SK-N-SH (cell line): ENCODE results near the gene PTPN18. TPM values are rescaled to one million over a fixed set of nuclear protein-coding genes. Genes with fewer than 3 reads are reported as not detected.

ENCODE experiments used
- CTCF ChIA-PET: fragments of 300-600, 350-600 bp; formaldehyde crosslinking; extraction: SDS; loops from one replicate; lab custom pipeline; 2021; lab: Yijun Ruan, JAX
- POLR2A ChIA-PET: fragments of 350-600 bp; sonication (Branson Sonifier 250); formaldehyde crosslinking; extraction: SDS; loops from one replicate; lab custom pipeline; 2020; ENCODE audit warnings: antibody characterized with exemption, inconsistent platforms; lab: Yijun Ruan, JAX
- DNase-seq: peaks from one replicate; pipeline ENCODE4 v3.0.0; 2012
- H2AFZ ChIP-seq: fragments of 200-600 bp; sonication (generic); 2 replicates; pipeline ENCODE4 v1.8.1; 2016; ENCODE audit warnings: antibody characterized with exemption, mild to moderate bottlenecking, low read depth
- H3F3A ChIP-seq: fragments of 200-600 bp; sonication (generic); replicated peaks from 2 replicates; pipeline ENCODE3; 2016; ENCODE audit warnings: antibody characterized with exemption, mild to moderate bottlenecking; ENCODE audit not compliant: insufficient read depth
- H3K27ac ChIP-seq, 2 experiments: fragments of 200-500 bp in 1 of 2; fragments of 200-600 bp in 1 of 2; sonication (Bioruptor generic) in 1 of 2; sonication (generic), shearing (Covaris generic) in 1 of 2; 2 replicates each; pipeline versions ENCODE4 v1.5.1 to v1.6.1; 2014 to 2016; ENCODE audit warnings: low read depth in 2 of 2, inconsistent platforms in 1 of 2, low read length in 1 of 2, mild to moderate bottlenecking in 1 of 2, mixed read lengths in 1 of 2
- H3K27me3 ChIP-seq: fragments of 200-600 bp; sonication (generic), shearing (Covaris generic); 2 replicates; pipeline ENCODE4 v1.6.1; 2016; ENCODE audit warnings: mixed run types; ENCODE audit not compliant: insufficient read depth
- H3K36me3 ChIP-seq, 2 experiments: fragments of 200-500 bp in 1 of 2; fragments of 200-600 bp in 1 of 2; sonication (Bioruptor generic) in 1 of 2; sonication (generic) in 1 of 2; replicated peaks in 1 of 2; 2 replicates each; pipeline versions ENCODE3 to v1.5.1; 2014 to 2016; ENCODE audit warnings: low read length in 1 of 2, mild to moderate bottlenecking in 1 of 2; ENCODE audit not compliant: insufficient read depth in 2 of 2, control insufficient read depth in 1 of 2
- H3K4me1 ChIP-seq, 2 experiments: fragments of 200-500 bp in 1 of 2; fragments of 200-600 bp in 1 of 2; sonication (Bioruptor generic) in 1 of 2; sonication (generic), shearing (Covaris generic) in 1 of 2; 2 replicates each; pipeline versions ENCODE4 v1.5.1 to v1.6.1; 2014 to 2016; ENCODE audit warnings: low read depth in 1 of 2, low read length in 1 of 2, mixed run types in 1 of 2; ENCODE audit not compliant: insufficient read depth in 2 of 2, control insufficient read depth in 1 of 2
- H3K4me2 ChIP-seq: fragments of 200-600 bp; sonication (generic), shearing (Covaris generic); 2 replicates; pipeline ENCODE4 v1.6.1; 2017; ENCODE audit warnings: mixed run types
- H3K4me3 ChIP-seq, 2 experiments: fragments of 200-500 bp in 1 of 2; fragments of 200-600 bp in 1 of 2; sonication (Bioruptor generic) in 1 of 2; sonication (generic), shearing (Covaris generic) in 1 of 2; 2 replicates each; pipeline versions ENCODE4 v1.5.1 to v1.8.1; 2014 to 2016; ENCODE audit warnings: low read depth in 2 of 2, inconsistent platforms in 1 of 2, low read length in 1 of 2, mild to moderate bottlenecking in 1 of 2, mixed read lengths in 1 of 2, moderate library complexity in 1 of 2
- H3K79me2 ChIP-seq: fragments of 200-600 bp; sonication (generic); 2 replicates; pipeline ENCODE4 v1.8.1; 2017; ENCODE audit warnings: mild to moderate bottlenecking; ENCODE audit not compliant: insufficient read depth
- H3K9ac ChIP-seq: fragments of 200-600 bp; sonication (generic); 2 replicates; pipeline ENCODE4 v1.6.1; 2017; ENCODE audit warnings: mixed run types
- H3K9me2 ChIP-seq: fragments of 200-600 bp; sonication (generic); 2 replicates; pipeline ENCODE4 v1.6.1; 2017; ENCODE audit warnings: mixed run types
- H3K9me3 ChIP-seq: fragments of 200-600 bp; sonication (generic); 2 replicates; pipeline ENCODE4 v1.6.1; 2017; ENCODE audit warnings: mixed run types, mild to moderate bottlenecking, moderate library complexity
- H4K20me1 ChIP-seq: fragments of 200-600 bp; sonication (generic); 2 replicates; pipeline ENCODE4 v1.6.1; 2017; ENCODE audit warnings: mild to moderate bottlenecking, mixed run types; ENCODE audit not compliant: insufficient read depth
- CHD2 ChIP-seq: fragments of 150-350 bp; IDR thresholded peaks from 2 replicates; pipeline ENCODE4 v1.6.1; 2018; ENCODE audit warnings: low read length; ENCODE audit not compliant: partially characterized antibody
- FOXJ3 ChIP-seq: sonication (generic); formaldehyde crosslinking; IDR thresholded peaks from 2 replicates; pipeline ENCODE4 v1.5.1; 2020; ENCODE audit warnings: mild to moderate bottlenecking, missing genetic modification reagents
- NFIC ChIP-seq: IDR thresholded peaks from 2 replicates; pipeline ENCODE4 v1.4.0; 2012; ENCODE audit warnings: borderline replicate concordance
- RCOR1 ChIP-seq: fragments of 150-350 bp; IDR thresholded peaks from 2 replicates; pipeline ENCODE4 v1.6.1; 2017; ENCODE audit warnings: antibody characterized with exemption, low read length
- RXRA ChIP-seq: IDR thresholded peaks from 2 replicates; pipeline ENCODE4 v1.4.0; 2012; ENCODE audit warnings: low read depth, mild to moderate bottlenecking, borderline replicate concordance
- SMC3 ChIP-seq: IDR thresholded peaks from 2 replicates; pipeline ENCODE4 v1.6.1; 2012; ENCODE audit warnings: low read depth, low read length, improper control_type of control experiment
- TCF12 ChIP-seq: IDR thresholded peaks from 2 replicates; pipeline ENCODE4 v1.4.0; 2012
- TEAD4 ChIP-seq: IDR thresholded peaks from 2 replicates; pipeline ENCODE4 v1.4.0; 2012; ENCODE audit warnings: mild to moderate bottlenecking, borderline replicate concordance; ENCODE audit not compliant: insufficient read depth
- USF2 ChIP-seq: fragments of 150-350 bp; IDR thresholded peaks from 2 replicates; pipeline ENCODE4 v1.6.1; 2017; ENCODE audit warnings: antibody characterized with exemption, low read length, low read depth, borderline replicate concordance
- ZBTB33 ChIP-seq: IDR thresholded peaks from 2 replicates; pipeline ENCODE4 v1.4.0; 2012; ENCODE audit warnings: low read depth, borderline replicate concordance
- WGBS: methylation state at CpG from one replicate; pipeline ENCODE4 v1.1.6; 2017; ENCODE audit warnings: low lambda C conversion rate; 5-methylcytosine and 5-hydroxymethylcytosine counted together
- polyA plus RNA-seq, 3 experiments: library from polyadenylated mRNA; depleted of rRNA; stranded (reverse); fragments of >200 nt; gene quantifications; 2 replicates each; pipeline ENCODE4 v1.2.3, GENCODE V29; 2012
- TF ChIP-seq, protein P1 (sequence below): fragments of 150-350 bp; IDR thresholded peaks from 2 replicates; pipeline ENCODE4 v1.6.1; 2016; ENCODE audit warnings: mild to moderate bottlenecking, low read depth, low read length

Gene PTPN18
- polyA plus RNA-seq, 1 of the 3 experiments (the other 2 are of a cell fraction) = 30.4 TPM

DNA sequence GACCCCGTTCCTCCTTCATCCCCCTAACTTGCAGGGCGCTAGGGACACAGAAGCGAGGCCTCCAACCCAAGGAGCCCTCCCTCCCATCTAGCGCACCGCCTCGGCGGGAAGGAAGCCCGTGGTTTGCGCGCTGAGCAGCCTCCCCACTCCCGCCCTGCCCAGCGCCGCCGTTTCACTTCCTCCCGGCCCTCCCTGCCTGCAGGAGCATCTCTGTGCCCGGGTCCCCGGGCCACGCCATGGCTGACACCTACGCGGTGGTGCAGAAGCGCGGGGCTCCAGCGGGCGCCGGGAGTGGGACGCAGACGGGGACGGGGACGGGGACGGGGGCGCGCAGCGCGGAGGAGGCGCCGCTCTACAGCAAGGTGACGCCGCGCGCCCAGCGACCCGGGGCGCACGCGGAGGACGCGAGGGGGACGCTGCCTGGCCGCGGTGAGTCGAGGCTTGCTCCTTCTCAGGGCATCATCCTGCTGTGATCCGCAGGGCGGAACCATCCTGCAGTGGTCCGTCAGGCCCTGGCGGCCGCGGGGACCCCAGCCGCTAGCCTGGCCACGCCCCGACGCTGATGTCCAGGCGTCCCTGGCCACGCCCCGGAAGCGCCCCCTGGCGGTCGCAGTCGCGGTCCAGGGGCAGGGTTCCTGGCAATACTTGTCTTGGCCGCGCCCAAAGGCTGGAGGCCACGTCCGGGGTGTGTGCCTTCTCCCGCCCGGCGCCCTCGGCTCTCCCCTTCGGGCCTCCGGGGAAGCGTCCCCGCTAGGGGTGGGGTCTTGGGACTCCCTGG is 16.4 kb downstream of the PTPN18 start (continued):
- TF ChIP-seq NFIC = peak; percentile 54
- TF ChIP-seq, protein P1, sequence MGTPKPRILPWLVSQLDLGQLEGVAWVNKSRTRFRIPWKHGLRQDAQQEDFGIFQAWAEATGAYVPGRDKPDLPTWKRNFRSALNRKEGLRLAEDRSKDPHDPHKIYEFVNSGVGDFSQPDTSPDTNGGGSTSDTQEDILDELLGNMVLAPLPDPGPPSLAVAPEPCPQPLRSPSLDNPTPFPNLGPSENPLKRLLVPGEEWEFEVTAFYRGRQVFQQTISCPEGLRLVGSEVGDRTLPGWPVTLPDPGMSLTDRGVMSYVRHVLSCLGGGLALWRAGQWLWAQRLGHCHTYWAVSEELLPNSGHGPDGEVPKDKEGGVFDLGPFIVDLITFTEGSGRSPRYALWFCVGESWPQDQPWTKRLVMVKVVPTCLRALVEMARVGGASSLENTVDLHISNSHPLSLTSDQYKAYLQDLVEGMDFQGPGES = no peak
- peak; percentile 58 for TF ChIP-seq CHD2
- TF ChIP-seq TCF12 = 0 out of 2 replicates have a peak, but pooled peaks have one; percentile 22

- H3K27me3 ChIP-seq = no peaks in the 10 kb centered on the region
- DNase-seq = no peak
- peaks cover 7 to 11% of the 10 kb centered on the region in 2 experiments for H3K36me3 ChIP-seq
- peak overlapping the region; percentile 97 for H2AFZ ChIP-seq
- peak overlapping the region; percentile 94 for H3K9ac ChIP-seq
- ChIA-PET POLR2A (interaction anchor here (1.0 to 2.3 kb wide), 6 partner anchors 17 to 34 kb away, joined by 3 to 28 read pairs (median 4); partner anchors contain the start of genes IMP4 and PTPN18), CTCF (interaction anchor here (0.8 to 3.8 kb wide), 12 partner anchors 9 to 606 kb away, joined by 3 to 26 read pairs (median 6); partner anchors contain the start of genes IMP4 and PTPN18)
- no peaks in the 10 kb centered on the region for H3K9me2 ChIP-seq
- peak overlapping the region; percentile 87 to 99 for H3K4me3 ChIP-seq
- no peaks in the 10 kb centered on the region for H4K20me1 ChIP-seq
- TF ChIP-seq RCOR1 = no peak
- peak; percentile 20; the same call in 1 of the 2 replicates for TF ChIP-seq FOXJ3 (CRISPR knock-in tag)
- H3K9me3 ChIP-seq = no peaks in the 10 kb centered on the region
- 31% methylated on average over 11 of the region's 24 CpGs for WGBS
- H3K79me2 ChIP-seq = peaks cover 50% of the 10 kb centered on the region
- peaks cover 3% of the 10 kb centered on the region for H3F3A ChIP-seq
- peak overlapping the region; percentile 99 for H3K4me2 ChIP-seq
- H3K27ac ChIP-seq = peak overlapping the region; percentile 52 to 91
- H3K4me1 ChIP-seq = peaks cover 0 to 18% of the 10 kb centered on the region in 2 experiments; a peak in 1 of 4 replicates
Measured at GRCh38 chr2:130372833-130373807, 17.3 kb downstream of the PTPN18 start.

DNA sequence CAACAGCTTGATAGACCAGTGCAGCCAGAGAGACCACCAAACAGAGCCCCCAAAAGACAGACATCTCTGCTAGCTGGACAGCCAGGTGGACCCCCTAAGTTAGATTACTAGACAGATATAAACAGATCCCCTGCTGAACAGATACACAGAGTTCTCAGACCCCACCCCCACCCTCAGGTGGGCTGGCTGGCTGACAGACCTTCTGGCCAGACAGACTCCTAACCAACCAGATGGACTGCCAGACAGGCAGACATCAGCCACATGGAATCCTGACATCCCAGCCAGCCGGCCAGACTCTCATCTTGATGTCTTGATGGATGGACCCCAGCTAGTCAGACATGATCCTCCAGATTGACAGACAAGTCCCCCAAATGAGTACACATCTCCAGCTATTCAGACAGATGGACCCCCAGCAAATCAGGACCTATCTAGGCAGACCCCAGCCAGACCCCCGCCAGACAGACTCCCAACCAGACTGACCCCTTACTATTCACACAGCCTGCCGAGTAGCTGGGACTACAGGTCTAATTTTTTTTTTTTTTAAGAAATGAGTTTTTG is 18.0 kb downstream of the PTPN18 start:
- no peak for DNase-seq
- peak overlapping the region; percentile 99 for H3K4me2 ChIP-seq

More for the DNA sequence above, 18.0 kb downstream of the PTPN18 start:
- H3K9ac ChIP-seq = no peak overlapping the region; the same call in 1 of the 2 replicates
- H4K20me1 ChIP-seq = no peaks in the 10 kb centered on the region
- ChIA-PET CTCF (interaction anchor here (1.3 to 3.8 kb wide), 4 partner anchors 16 to 424 kb away, joined by 7 to 26 read pairs (median 19); partner anchors contain the start of genes IMP4 and PTPN18), POLR2A (interaction anchor here (0.6 to 2.3 kb wide), 6 partner anchors 17 to 370 kb away, joined by 3 to 28 read pairs (median 4); partner anchors contain the start of genes IMP4 and PTPN18)
- WGBS = 93% methylated on average over 2 of the region's 3 CpGs
- H3K79me2 ChIP-seq = peaks cover 50% of the 10 kb centered on the region
- no peaks in the 10 kb centered on the region for H3K9me3 ChIP-seq
- TF ChIP-seq TEAD4 = no peak
- no peak for TF ChIP-seq SMC3
- TF ChIP-seq ZBTB33 = no peak
- TF ChIP-seq RXRA = no peak
- TF ChIP-seq USF2 = no peak
- TF ChIP-seq CHD2 = no peak
- TF ChIP-seq NFIC = no peak
- peaks cover 7 to 11% of the 10 kb centered on the region in 2 experiments for H3K36me3 ChIP-seq
- H2AFZ ChIP-seq = no peak overlapping the region
- H3K9me2 ChIP-seq = no peaks in the 10 kb centered on the region
- H3F3A ChIP-seq = peaks cover 3% of the 10 kb centered on the region
- no peaks in the 10 kb centered on the region for H3K27me3 ChIP-seq
- no peak overlapping the region for H3K27ac ChIP-seq
- H3K4me3 ChIP-seq = peak overlapping the region; percentile 87 to 99; a peak in 3 of 4 replicates
- H3K4me1 ChIP-seq = peaks cover 0 to 18% of the 10 kb centered on the region in 2 experiments; a peak in 1 of 4 replicates
